ENCODE results near the gene PANK4. TPM values are rescaled to one million over a fixed set of nuclear protein-coding genes. Genes with fewer than 3 reads are reported as not detected.

PANK4 gene
- total RNA-seq, 1 donor from 2014 or later = 27.5 TPM

DNA sequence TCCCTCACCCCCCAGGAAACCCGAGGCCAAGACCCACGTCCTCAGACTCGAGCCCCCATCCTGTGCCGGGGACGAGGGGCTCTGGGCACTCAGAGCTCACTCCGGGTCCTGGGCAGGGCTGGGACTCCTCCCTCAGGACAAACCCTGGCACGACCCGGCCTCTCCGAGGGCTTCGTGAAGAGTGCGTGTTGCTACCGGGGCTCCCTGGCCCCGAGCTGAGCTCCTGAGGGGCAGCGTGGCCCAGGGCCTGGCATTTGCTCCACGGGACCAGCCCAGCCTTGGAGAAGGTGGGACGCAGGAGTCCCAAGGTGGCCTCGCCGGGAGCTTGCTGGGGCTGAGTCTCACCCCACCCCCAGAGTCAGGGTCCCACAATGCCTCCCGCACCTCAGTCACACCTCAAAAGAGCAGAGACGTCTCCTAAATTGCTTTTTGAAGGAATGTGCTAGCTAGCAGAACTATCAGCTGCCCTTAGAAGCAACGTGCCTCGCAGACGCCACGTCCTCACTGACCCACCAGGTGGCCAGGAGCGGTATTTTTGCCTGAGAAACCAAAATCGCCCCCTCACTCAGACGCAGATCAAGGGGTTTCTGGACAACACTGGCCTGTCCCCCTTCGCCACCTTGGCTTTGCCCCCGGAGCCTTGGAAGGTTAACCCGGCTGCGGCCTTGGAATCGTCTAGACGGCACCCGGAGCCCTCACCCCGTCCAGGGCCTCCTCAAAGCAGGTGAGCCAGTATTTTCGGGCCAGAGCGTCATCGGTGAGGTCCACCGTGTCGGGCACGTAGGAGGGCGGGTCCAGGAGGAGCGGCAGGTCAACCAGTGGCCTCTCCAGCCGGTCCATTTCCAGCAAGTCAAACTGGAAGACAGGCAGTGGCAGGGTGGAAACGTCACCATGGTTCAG, 11.3 kb downstream of the PANK4 start:
- no peak for DNase-seq (ENCODE audit: low read depth)

DNA sequence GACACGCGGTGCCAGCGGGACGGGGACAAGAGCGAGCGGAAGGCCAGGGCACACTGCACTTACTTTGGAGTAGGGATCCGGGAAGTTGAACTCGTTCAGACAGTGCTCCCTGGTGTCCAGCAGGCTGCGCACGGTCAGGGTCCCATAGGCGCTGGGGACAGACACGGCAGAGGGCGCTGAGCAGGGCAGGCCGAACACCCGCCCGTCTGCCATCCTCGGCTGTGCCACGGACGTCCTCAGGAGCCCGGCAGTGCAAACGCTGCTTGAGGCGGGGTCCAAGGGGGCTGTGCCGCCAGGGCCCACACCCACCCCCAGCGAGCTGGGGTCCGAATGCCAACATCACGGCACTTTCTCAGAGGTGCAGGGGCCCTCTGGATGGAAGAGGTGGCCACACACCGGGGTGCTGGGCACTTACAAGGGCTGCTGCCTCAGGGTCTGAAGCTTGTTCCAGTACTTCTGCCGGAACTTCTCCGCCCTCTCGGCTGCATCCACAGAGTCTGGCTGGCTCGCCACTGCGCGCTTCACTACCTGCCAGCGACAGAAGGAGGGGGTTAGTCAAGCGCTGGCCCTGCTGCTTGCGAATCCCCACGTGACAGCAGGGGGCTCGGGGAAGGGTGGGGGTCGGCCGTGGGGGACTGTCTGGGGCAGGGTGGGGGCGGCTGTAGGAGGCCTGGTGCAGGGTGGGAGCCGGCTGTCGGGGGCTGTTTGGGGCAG, 12.3 kb downstream of the PANK4 start:
- no peak for DNase-seq (ENCODE audit: low read depth)

DNA sequence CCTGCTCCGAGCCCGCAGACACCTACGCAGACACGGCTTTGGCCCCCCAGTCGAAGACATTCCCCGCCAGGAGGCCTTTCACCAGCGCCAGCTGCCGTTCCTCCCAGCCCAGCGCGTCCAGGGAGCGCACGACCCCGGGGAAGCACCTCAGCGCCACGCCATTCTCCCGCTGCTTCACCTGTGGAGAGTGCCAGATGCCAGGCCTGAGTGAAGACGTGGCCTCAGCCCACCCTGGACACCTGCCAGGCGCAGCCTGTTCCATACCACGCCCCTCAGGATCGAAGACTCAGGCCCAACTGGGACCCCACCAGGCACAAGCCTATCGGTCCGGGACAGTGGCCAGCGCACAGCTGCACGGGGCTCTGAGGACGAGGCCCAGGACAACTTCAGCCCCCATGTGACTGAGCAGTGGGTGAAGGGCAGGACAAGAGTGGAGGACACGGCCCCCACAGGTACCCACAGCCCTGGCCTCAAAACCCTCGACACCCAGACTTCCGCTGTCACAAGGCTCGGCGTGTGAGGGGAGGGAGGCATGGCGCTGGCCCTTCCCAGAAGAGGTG, 13.5 kb downstream of the PANK4 start:
- no peak for DNase-seq (ENCODE audit: low read depth)

DNA sequence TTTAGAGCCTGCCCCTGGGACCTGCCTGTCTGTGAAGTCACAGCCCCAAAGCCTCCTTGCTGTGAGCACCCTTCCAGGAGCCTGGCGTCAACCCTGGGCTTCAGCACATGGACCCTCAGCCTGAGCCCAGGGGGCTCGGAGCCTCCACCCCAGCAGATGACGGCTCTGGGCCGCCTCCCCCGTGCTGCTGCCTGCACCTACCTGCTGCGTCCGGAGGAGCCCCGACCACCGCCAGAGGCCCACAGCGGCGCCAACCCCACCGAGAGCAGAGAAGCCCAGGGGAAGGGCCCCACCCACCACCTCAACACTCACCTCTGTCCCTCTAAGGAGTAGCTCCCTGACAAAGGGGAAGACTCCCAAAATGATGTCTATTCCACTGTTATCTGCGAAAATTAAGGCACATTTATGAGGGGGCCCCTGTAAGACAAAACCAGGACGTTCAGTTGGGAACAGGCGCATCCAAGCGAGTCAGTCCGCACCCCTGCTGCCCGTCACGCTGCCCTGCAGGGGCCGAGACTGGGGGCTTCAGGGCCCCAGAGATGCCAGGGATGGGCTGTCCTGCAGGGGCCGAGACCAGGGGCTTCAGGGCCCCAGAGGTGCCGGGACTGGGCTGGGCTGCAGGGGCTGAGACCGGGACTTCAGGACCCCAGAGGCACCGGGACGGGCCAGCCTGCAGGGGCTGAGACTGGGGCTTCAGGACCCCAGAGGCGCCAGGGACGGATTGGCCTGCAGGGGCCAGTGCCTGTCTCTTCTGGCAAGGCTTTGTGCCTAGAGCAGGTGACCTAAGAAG, 15.8 kb downstream of the PANK4 start:
- DNase-seq (ENCODE audit: low read depth) = no peak

DNA sequence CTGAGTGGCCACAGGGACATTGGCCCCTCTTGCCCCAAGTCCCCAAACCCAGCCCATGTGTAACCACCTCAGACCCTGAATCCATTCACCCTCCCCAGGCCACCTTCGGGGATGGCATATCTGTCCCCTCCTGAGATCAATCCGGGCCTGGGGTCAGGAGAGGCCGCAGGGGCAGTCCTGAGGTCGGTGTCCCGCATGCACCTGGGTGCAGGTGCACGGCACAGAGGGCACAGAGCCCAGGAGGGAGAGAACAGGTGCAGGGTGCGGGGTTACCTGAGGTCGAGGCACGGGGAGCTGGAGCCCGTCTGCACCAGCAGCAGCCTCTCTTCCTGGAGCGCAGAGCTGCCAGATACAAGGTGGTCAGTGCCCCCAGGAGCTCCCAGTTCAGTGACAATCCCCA, 16.8 kb downstream of the PANK4 start:
- no peak for DNase-seq (ENCODE audit: low read depth)

DNA sequence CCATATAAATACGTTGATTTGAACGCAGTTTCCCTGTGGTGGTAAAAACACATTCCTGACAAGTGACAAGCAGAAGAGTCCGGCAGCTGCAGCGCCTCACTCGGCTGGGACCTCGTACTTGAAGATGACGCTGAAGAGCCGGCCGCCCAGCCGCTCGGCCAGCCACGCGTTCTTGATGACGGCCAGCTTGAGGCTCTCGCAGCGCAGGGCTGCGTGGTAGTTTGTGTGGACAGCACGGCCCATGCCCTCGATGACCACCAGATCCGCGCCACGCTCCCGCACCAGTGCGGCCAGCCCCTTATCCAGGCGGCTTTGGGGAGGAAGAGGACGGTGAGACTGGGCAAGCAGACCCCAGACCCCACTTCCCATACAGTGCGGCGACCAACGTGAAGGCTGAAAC, 17.6 kb downstream of the PANK4 start:
- no peak for DNase-seq (ENCODE audit: low read depth)

DNA sequence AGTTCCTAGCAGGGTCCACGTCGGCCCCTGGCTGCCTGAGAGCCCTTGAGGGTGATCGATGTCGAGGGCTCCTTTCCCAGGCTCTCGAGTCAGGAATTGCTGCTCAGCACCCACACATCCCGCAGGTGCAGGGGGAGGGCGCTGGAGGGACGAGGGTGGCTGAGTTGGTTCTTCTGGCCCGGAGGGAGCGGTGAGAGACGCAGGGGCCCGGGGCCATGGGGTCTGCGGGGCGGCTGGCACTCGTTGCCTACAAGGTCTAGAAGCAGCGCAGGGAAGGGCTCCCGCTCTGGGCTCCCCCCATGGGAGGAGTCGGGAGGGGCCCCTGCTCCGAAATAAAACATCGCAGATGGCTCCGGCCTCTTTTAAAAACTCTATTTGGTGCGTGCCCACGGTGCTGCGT, 18.2 kb downstream of the PANK4 start:
- no peak for DNase-seq (ENCODE audit: low read depth)

DNA sequence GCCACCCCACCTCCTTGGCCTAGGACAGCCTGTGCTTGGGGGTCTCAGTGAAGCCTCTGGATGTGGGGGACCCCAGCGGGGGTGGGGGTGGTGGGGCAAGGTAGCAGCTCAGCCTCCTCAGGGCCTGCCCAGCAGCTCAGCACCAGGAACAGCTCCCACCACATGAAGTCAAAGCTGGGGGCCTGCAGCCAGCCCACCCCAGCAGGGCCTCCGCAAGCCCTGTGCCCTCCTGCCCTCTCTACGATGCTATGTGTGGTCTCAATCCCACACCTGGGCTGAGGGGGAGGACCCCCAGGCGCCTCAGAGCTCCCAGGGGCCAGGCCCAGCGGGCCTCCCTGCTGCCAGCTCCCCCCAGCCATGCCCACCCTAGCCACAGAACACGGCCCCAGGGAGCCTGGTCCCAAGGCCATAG, 18.6 kb downstream of the PANK4 start:
- DNase-seq (ENCODE audit: low read depth) = no peak

DNA sequence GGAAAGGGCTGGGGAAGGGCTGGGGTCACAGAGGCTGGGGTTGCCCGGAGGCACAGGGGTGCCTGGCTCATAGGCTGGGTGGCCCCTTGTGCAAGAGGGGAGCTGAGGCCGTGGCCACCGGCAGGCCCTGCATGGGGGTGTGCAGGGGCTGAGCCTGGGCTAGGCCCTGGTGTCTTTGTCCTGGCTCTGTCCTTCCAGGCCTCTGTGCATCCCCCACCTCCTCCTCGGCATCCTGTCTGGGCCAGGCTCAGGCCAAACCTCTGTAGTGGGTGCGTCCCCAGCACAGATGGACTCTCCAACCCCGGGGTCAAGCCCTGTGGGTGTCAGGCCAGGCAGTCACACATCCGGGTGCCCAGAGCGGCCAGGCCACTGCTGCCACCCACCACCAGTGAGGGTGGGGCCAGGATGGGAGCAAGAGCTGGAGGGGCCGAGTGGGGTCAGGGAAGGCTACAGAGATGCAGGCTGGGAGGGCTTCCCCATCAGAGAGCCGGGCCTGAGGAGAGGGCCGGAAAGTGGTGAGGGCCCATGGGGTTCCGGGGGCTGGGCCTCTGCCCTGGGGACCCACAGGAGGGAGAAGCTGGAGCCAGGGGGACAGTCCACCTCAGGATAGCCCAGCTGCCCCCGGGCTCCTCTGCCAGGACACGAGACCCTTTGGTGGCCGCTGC, 19.4 kb downstream of the PANK4 start:
- DNase-seq (ENCODE audit: low read depth) = no peak

DNA sequence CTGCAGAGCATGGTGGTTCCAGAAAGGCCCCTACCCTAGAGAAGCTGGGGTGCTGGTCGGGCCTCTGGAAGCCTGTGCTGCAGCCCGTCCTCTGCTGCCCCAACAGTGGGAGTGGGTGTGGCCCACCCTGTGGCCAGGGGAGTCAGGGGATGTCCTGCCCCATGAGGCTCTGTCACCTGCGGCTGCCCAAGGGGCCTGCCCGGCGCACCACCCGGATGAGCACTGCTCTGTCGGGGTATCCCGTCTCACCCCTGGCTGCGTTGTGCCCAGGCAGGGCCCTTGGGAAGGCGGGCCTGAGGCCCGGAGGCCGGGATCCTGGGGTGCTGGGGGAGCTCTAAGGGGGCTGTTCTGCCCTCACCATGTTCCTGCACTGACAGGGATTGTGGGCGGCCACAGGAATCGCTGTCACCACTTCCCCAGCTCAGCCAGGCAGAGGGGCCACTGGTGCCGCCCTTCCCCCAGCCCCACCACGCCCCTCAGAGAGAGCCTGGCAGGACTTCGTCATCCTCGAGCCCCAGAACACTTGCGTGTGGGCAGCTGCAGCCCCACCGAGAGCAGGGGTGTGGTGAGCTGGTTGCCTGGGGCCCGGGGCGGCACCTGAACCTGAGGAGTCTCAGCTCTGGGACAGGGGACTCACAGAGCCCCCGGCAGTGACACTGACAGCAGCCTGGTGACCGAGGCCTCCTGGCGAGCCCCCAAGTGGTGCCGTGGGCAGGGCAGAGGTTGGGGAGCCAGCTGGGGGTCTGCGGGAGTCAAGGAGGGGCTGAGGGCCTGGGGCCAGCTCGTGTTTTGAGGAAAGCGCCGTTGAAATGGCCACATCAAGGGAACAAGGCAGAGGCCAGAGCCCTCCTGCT, 20.2 kb downstream of the PANK4 start:
- peak; percentile 47 for DNase-seq (ENCODE audit: low read depth)

DNA sequence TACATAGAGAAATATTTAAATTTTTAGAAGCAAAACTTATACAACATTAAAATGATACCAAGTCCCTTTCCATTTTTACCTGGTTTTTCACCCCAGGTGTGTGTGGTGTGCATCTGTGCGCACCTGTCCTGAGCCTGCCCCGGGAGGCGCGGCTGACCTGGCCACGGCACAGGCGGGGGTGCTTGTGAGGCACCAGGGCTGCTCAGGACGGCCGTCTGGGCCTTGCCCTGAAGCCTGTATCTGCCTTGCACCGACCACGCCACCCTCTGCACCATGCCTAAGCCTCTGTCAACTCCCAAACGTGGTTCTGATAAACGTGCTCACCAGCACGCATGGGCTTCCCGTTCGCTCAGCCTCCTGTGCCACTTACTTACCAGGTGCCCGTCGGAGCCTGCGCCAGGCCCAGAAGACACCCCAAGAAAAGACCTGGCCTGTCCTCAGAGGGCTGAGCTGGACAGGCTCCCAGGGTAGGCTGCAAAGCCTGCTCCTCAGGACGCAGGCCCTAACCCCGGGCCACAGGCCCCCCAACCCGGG, 20.9 kb downstream of the PANK4 start:
- DNase-seq (ENCODE audit: low read depth) = no peak

DNA sequence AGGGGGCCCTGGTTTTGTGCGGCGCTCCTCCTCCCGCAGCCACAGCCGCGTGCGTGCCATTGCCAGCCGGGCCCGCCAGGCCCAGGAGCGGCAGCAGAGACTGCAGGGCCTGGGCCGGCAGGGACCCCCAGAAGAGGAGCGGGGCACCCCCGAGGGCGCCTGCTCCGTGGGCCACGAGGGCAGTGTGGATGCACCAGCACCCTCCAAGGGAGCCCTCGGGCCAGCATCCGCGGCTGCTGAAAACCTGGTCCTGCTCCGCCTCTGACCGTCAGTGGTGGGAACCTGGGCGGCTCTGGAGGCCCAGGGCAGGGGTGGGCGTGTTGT, 21.5 kb downstream of the PANK4 start:
- no peak for DNase-seq (ENCODE audit: low read depth)

DNA sequence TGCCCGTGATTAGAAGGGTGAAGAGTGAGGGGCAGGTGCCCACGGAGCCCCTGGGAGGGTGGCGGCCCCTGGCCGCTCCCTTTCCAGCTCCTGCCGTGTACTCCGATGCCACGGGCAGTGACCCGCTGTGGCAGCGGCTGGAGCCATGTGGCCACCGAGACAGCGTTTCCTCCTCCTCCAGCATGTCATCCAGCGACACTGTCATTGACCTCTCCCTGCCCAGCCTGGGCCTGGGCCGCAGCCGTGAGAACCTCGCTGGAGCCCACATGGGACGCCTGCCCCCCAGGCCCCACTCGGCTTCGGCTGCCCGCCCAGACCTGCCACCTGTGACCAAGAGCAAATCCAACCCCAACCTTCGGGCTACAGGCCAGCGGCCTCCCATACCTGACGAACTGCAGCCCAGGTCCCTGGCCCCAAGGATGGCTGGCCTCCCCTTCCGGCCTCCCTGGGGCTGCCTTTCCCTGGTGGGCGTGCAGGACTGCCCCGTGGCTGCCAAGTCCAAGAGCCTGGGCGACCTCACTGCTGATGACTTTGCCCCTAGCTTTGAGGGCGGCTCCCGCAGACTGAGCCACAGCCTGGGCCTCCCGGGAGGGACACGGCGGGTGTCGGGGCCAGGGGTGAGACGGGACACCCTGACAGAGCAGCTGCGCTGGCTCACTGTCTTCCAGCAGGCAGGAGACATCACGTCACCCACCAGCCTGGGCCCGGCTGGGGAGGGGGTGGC, 22.0 kb downstream of the PANK4 start:
- peak; percentile 59 for DNase-seq (ENCODE audit: low read depth)

DNA sequence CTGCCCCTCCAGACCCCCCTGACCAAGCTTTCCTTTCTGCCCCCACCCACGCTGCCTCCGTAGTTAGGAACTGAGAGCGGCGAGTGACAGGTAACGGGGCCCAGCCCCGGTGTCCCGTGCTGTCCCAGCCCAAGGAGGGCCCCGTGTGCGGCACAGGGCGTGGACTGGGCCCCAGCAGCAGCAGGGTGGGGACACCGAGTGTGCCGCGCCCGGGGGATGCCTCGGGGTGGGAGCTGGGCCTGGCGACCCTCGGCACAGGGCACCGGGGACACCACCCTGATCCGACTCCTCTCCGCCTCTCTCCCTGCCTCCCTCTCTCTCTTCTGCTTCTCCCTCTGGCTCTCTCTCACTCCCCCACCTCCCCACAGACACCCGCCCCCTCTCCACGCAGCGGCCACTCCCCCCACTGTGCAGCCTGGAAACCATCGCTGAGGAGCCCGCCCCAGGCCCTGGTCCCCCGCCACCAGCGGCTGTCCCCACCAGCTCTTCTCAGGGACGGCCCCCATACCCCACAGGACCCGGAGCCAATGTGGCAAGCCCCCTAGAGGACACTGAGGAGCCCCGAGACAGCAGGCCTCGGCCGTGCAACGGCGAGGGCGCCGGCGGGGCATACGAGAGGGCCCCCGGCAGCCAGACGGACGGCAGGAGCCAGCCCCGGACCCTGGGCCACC, 22.7 kb downstream of the PANK4 start:
- DNase-seq (ENCODE audit: low read depth) = no peak

DNA sequence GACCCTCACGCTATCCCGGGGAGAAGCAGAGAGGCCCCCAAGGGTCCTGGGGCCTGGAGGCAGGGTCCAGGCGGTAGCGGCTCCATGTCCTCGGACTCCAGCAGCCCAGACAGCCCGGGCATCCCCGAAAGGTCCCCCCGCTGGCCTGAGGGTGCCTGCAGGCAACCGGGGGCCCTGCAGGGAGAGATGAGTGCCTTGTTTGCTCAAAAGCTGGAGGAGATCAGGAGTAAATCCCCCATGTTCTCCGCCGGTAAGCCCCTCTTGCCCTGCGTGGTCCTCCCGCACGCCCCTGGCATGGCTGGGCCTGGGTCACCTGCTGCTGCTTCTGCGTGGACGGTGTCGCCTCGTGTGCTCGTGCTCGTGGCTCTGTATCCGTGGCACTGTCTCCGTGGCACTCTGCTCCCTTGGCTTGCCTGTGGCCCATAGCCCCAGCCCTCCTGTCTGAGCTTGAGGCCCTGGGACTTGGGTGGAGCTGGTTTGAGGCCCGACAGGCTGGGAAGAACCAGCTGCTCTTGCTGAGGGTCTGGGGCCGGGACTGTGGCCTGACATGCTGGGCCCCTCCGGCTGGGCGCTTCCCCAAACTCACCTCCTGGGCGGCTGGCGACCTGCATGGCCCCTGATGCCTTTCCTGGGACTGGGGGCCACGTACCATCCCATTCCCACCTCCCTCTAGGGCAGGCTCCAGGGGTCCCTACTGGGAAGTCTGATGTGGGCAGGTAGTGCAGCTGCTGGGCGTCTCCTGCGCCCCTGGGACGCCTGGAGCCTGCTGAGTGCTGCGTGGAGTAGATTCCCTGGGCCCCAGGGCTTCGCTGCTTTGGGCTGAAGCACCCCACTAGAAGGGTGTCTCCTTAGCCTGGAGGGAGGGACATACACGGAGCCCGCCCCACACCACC, 23.5 kb downstream of the PANK4 start:
- no peak for DNase-seq (ENCODE audit: low read depth)

DNA sequence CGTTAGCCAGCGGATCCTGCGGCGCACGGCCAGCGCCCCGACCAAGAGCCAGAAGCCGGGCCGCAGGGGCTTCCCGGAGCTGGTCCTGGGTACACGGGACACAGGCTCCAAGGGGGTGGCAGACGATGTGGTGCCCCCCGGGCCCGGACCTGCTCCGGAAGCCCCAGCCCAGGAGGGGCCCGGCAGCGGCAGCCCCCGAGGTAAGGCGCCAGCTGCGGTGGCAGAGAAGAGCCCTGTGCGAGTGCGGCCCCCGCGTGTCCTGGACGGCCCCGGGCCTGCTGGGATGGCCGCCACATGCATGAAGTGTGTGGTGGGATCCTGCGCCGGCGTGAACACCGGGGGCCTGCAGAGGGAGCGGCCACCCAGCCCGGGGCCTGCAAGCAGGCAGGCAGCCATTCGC, 24.2 kb downstream of the PANK4 start:
- DNase-seq (ENCODE audit: low read depth) = no peak

DNA sequence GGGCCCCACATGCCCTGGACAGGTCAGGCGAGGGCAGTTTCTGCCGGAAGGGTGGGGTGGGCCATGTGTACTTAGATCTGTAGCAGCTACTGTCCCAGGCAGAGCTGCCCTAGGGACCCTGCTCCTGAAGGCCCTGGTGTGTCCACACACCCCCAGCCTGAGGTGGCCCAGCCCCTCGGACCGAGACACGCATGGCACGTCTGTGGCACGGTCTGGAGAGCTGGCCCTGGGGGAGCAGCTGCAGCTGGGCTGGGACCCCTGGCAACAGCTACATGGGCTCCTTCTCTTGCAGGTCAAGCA, 24.6 kb downstream of the PANK4 start:
- no peak for DNase-seq (ENCODE audit: low read depth)
